Fibroblast of lung (primary cell): ENCODE results near the gene THEM5. TPM values are rescaled to one million over a fixed set of nuclear protein-coding genes. Genes with fewer than 3 reads are reported as not detected.

ENCODE experiments used
- DNase-seq, 2 donors: peaks; one replicate each; pipeline versions ENCODE4 v3.0.0 to v3.0.0-alpha.2; 2010; ENCODE audit warnings: low read depth in 2 of 2
- H2AFZ ChIP-seq: 2 replicates; pipeline ENCODE4 v1.5.1; 2012; ENCODE audit warnings: low read length, control low read depth, inconsistent platforms
- H3K27ac ChIP-seq: 2 replicates; pipeline ENCODE4 v1.5.1; 2011; ENCODE audit warnings: low read length, control low read depth; ENCODE audit not compliant: insufficient read depth
- H3K27me3 ChIP-seq: 2 replicates; pipeline ENCODE4 v1.5.1; 2011; ENCODE audit warnings: mild to moderate bottlenecking, low read length; ENCODE audit not compliant: control insufficient read depth, insufficient read depth
- H3K36me3 ChIP-seq: 2 replicates; pipeline ENCODE4 v1.5.1; 2011; ENCODE audit warnings: low read length; ENCODE audit not compliant: control insufficient read depth, insufficient read depth
- H3K4me1 ChIP-seq: 2 replicates; pipeline ENCODE4 v1.5.1; 2011; ENCODE audit warnings: low read length; ENCODE audit not compliant: control insufficient read depth, insufficient read depth; ENCODE audit errors: extremely low read depth
- H3K4me2 ChIP-seq: 2 replicates; pipeline ENCODE4 v1.5.1; 2011; ENCODE audit warnings: low read length, control low read depth; ENCODE audit not compliant: insufficient read depth; ENCODE audit errors: extremely low read depth
- H3K4me3 ChIP-seq, 4 experiments: fragments of 200-600 bp in 1 of 4; sonication (generic) in 1 of 4; replicated peaks in 1 of 4; 2 replicates each; pipeline ENCODE4 v1.5.1; 2011 to 2016; ENCODE audit warnings: low read length in 4 of 4, low read depth in 3 of 4, mild to moderate bottlenecking in 3 of 4, control low read depth in 2 of 4, inconsistent platforms in 1 of 4, mixed read lengths in 1 of 4; ENCODE audit not compliant: insufficient read depth in 1 of 4; ENCODE audit errors: control extremely low read depth in 1 of 4
- H3K79me2 ChIP-seq: 2 replicates; pipeline ENCODE4 v1.5.1; 2012; ENCODE audit warnings: mild to moderate bottlenecking, low read length, inconsistent platforms; ENCODE audit not compliant: control insufficient read depth, insufficient read depth
- H3K9ac ChIP-seq: 2 replicates; pipeline ENCODE4 v1.5.1; 2011; ENCODE audit warnings: mild to moderate bottlenecking, low read length, control low read depth; ENCODE audit not compliant: insufficient read depth
- H3K9me3 ChIP-seq: 2 replicates; pipeline ENCODE4 v1.5.1; 2012; ENCODE audit warnings: low read depth, low read length; ENCODE audit not compliant: control insufficient read depth, insufficient read depth
- H4K20me1 ChIP-seq: 2 replicates; pipeline ENCODE4 v1.5.1; 2011; ENCODE audit warnings: low read length; ENCODE audit not compliant: control insufficient read depth, insufficient read depth; ENCODE audit errors: extremely low read depth
- CTCF ChIP-seq, 2 donors: IDR thresholded peaks in 1 of 2; conservative IDR thresholded peaks in 1 of 2; 1 replicate in 1 of 2; 2 replicates in 1 of 2; pipeline ENCODE4 v1.5.1; 2011 to 2012; ENCODE audit warnings: low read length in 2 of 2, control low read depth in 1 of 2, inconsistent platforms in 1 of 2, low read depth in 1 of 2, mild to moderate bottlenecking in 1 of 2
- EZH2 ChIP-seq: IDR thresholded peaks from 2 replicates; pipeline ENCODE4 v1.5.1; 2012; ENCODE audit warnings: low read length, control low read depth, mild to moderate bottlenecking; ENCODE audit errors: missing control alignments
- polyA plus RNA-seq, 2 donors: library from polyadenylated mRNA; depleted of rRNA in 1 of 2; stranded (reverse) in 1 of 2; unstranded in 1 of 2; fragments of >200 nt; gene quantifications; 2 replicates each; pipeline ENCODE4 v1.2.1, GENCODE V29; 2011 to 2012; ENCODE audit warnings: missing spikeins in 1 of 2
- total RNA-seq: library from RNA; depleted of rRNA; stranded (reverse); fragments of >200 nt; gene quantifications from 2 replicates; pipeline ENCODE4 v1.2.1, GENCODE V29; 2014

THEM5 gene
- total and polyA plus RNA-seq, 2 donors (not counting 1 experiment from before 2014, with no cell fraction given), result not detected

- DNase-seq, result no peak
- no peak overlapping the region for H3K4me3 ChIP-seq
- no peak overlapping the region for H3K4me2 ChIP-seq
- H3K9me3 ChIP-seq, result no peaks in the 10 kb centered on the region
- no peak overlapping the region for H3K27ac ChIP-seq
- H2AFZ ChIP-seq, result no peak overlapping the region
- TF ChIP-seq EZH2, result no peak
- TF ChIP-seq CTCF (conservative IDR thresholded peaks at IDR 0.05 in 1 of 2, IDR thresholded peaks at IDR 0.05 in 1 of 2; ENCODE audit: low read depth in 1 of 2, low read length in 2 of 2), result no peak
- no peaks in the 10 kb centered on the region for H3K79me2 ChIP-seq
- peaks cover 32% of the 10 kb centered on the region for H3K27me3 ChIP-seq
- no peak overlapping the region for H3K9ac ChIP-seq
- H3K36me3 ChIP-seq, result no peaks in the 10 kb centered on the region
- H3K4me1 ChIP-seq, result no peaks in the 10 kb centered on the region
- no peaks in the 10 kb centered on the region for H4K20me1 ChIP-seq
Observed at GRCh38 chr1:151811181-151811580, 42.3 kb downstream of the THEM5 start.

- Histone ChIP-seq H3K27me3 (peaks cover 38% of the 10 kb centered on the region), H4K20me1 (no peaks in the 10 kb centered on the region), H3K9me3 (no peaks in the 10 kb centered on the region), H3K4me1 (no peaks in the 10 kb centered on the region), H3K4me3 (no peak overlapping the region), H3K9ac (no peak overlapping the region), H3K36me3 (no peaks in the 10 kb centered on the region), H2AFZ (no peak overlapping the region), H3K79me2 (no peaks in the 10 kb centered on the region), H3K27ac (no peak overlapping the region), H3K4me2 (no peak overlapping the region)
- no peak for DNase-seq
- TF ChIP-seq CTCF (conservative IDR thresholded peaks at IDR 0.05 in 1 of 2, IDR thresholded peaks at IDR 0.05 in 1 of 2; ENCODE audit: low read depth in 1 of 2, low read length in 2 of 2), result no peak
- no peak for TF ChIP-seq EZH2
Observed at GRCh38 chr1:151809985-151810556, 43.4 kb downstream of the THEM5 start.

DNA sequence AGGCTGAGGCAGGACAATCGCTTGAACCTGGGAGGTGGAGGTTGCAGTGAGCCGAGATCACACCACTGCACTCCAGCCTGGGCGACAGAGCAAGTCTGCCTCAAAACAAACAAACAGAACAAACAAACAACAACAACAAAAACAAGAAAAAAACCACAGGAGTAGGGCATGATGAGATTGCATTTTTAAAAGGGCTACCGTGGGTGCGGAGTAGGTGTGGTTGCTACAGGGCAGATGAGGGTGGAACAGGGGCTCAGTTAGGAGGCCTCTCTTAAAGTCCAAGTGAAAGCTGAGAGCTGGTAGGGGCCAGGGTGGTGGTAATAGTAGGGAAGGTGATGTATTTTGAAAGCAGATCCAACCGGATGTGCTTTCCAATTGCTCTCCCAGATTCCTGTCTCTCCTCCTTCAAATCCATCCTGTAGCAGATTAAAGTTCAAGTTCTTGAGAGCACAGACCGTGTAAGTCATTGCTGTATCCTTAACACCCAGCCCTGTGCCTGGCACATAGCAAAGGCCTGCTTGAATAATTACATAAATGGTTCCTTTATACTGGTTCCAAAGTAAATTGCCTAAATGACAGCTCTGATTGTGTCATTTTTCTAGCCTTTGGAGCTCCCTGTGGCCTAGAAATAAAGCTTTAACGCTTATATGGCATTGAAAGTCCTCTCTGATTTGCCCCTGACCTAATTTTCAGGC, 44.1 kb downstream of the THEM5 start:
- Histone ChIP-seq H3K4me3 (no peak overlapping the region), H3K27me3 (peaks cover 41% of the 10 kb centered on the region), H2AFZ (no peak overlapping the region), H3K79me2 (no peaks in the 10 kb centered on the region), H3K4me2 (no peak overlapping the region), H3K9ac (no peak overlapping the region), H3K27ac (no peak overlapping the region), H3K36me3 (no peaks in the 10 kb centered on the region), H4K20me1 (no peaks in the 10 kb centered on the region), H3K4me1 (no peaks in the 10 kb centered on the region), H3K9me3 (no peaks in the 10 kb centered on the region)
- TF ChIP-seq CTCF (conservative IDR thresholded peaks at IDR 0.05 in 1 of 2, IDR thresholded peaks at IDR 0.05 in 1 of 2; ENCODE audit: low read depth in 1 of 2, low read length in 2 of 2) (no peak), EZH2 (no peak)
- DNase-seq, result no peak
